Panc1 (cell line): ENCODE measurements around the gene NAGA. TPM values are rescaled to one million over a fixed set of nuclear protein-coding genes. Genes with fewer than 3 reads are reported as not detected.

Experiments
- ATAC-seq: fragments of 200-7000 bp; cut with Tn5 transposase; 2 replicates; pipeline ENCODE4 v1.9.1; 2020; ENCODE audit warnings: mild to moderate bottlenecking, moderate library complexity
- BruUV-seq: library from RNA; stranded (reverse); fragments of 400-500 nt; replicated peaks from 2 replicates; lab custom pipeline; 2021; lab: Mats Ljungman, UMichigan
- CTCF ChIA-PET: fragments of 300-600 bp; sonication (Branson Sonifier 250); formaldehyde crosslinking; loops from one replicate; lab custom pipeline; 2022; ENCODE audit warnings: antibody characterized with exemption; lab: Charles Lee
- POLR2A ChIA-PET: fragments of 300-600 bp; sonication (Branson Sonifier 250); formaldehyde crosslinking; loops from one replicate; lab custom pipeline; 2022; ENCODE audit warnings: antibody characterized with exemption; lab: Charles Lee
- DNase-seq: peaks from one replicate; pipeline ENCODE4 v3.0.0-alpha.2; 2010; ENCODE audit warnings: low read depth, low spot score
- H3K27ac ChIP-seq: 2 replicates; pipeline ENCODE4 v1.5.1; 2011; ENCODE audit warnings: mild to moderate bottlenecking, low read length, inconsistent platforms
- H3K27me3 ChIP-seq: fragments of 200-500 bp; sonication (Bioruptor generic); 2 replicates; pipeline ENCODE4 v1.6.0; 2014; ENCODE audit warnings: low read length, inconsistent platforms; ENCODE audit not compliant: control insufficient read depth, insufficient read depth
- H3K36me3 ChIP-seq: fragments of 200-500 bp; sonication (Bioruptor generic); 2 replicates; pipeline ENCODE4 v1.5.1; 2014; ENCODE audit warnings: inconsistent platforms, mild to moderate bottlenecking, low read length, moderate library complexity; ENCODE audit not compliant: control insufficient read depth, insufficient read depth
- H3K4me1 ChIP-seq: 2 replicates; pipeline ENCODE4 v1.5.1; 2011; ENCODE audit warnings: inconsistent platforms, mild to moderate bottlenecking, low read length, moderate library complexity; ENCODE audit not compliant: control insufficient read depth, insufficient read depth
- H3K4me3 ChIP-seq, 2 experiments: 2 replicates each; pipeline ENCODE4 v1.5.1; 2011 to 2012; ENCODE audit warnings: low read depth in 2 of 2, low read length in 2 of 2, mild to moderate bottlenecking in 2 of 2, inconsistent platforms in 1 of 2, moderate library complexity in 1 of 2
- H3K9me3 ChIP-seq: fragments of 200-500 bp; sonication (Bioruptor generic); 2 replicates; pipeline ENCODE4 v1.5.1; 2014; ENCODE audit warnings: low read depth, mild to moderate bottlenecking, inconsistent platforms, low read length, moderate library complexity; ENCODE audit not compliant: control insufficient read depth, insufficient read depth
- POLR2AphosphoS5 ChIP-seq: IDR thresholded peaks from 2 replicates; pipeline ENCODE4 v1.6.1; 2012; ENCODE audit warnings: mild to moderate bottlenecking, low read depth, low read length, moderate library complexity
- REST ChIP-seq, 2 experiments: IDR thresholded peaks; 2 replicates each; pipeline ENCODE4 v1.6.1; 2011 to 2012; ENCODE audit warnings: low read depth in 2 of 2, control low read depth in 1 of 2, low read length in 1 of 2, mild to moderate bottlenecking in 1 of 2, moderate library complexity in 1 of 2; ENCODE audit not compliant: insufficient read depth in 1 of 2
- SIN3A ChIP-seq: IDR thresholded peaks from 2 replicates; pipeline ENCODE4 v1.6.1; 2012; ENCODE audit warnings: low read depth, mild to moderate bottlenecking, low read length, moderate library complexity, borderline replicate concordance; ENCODE audit not compliant: insufficient read depth
- TCF7L2 ChIP-seq: IDR thresholded peaks from 2 replicates; pipeline ENCODE4 v1.6.1; 2011; ENCODE audit warnings: mild to moderate bottlenecking, low read depth, low read length, inconsistent platforms
- in situ Hi-C: cut with HindIII; loops from 2 replicates; pipeline ENCODE4 v1.10.0; 2016; ENCODE audit warnings: low sequenced_read_pairs, low pct_unique_long_range_greater_than_20kb
- intact Hi-C: fragments of 100-400 bp; cut with micrococcal nuclease; formaldehyde crosslinking; loops from one replicate; pipeline ENCODE4 v1.10.0; 2022; ENCODE audit not compliant: unreplicated experiment
- total RNA-seq: library from RNA; stranded (reverse); gene quantifications from one replicate; pipeline ENCODE4 v1.2.1, GENCODE V29; 2021; ENCODE audit not compliant: unreplicated experiment
- TF ChIP-seq, protein P1 (sequence below): fragments of 450-650 bp; IDR thresholded peaks from 2 replicates; pipeline ENCODE4 v1.5.1; 2017; ENCODE audit warnings: mild to moderate bottlenecking

The NAGA gene
- total RNA-seq, 1 experiment from 2014 or later = 24.2 TPM

GRCh38 chr22:42080287-42080686, 9.7 kb upstream of the NAGA start:
- H3K4me3 ChIP-seq = peak overlapping the region; percentile 62 to 82
- ChIA-PET CTCF (interaction anchor here (0.5 kb wide), 1 partner anchor 118 kb away, joined by 3 read pairs; no protein-coding TSS in a partner anchor), POLR2A (no interaction called here)
- no peaks in the 10 kb centered on the region for H3K9me3 ChIP-seq
- no peak for ATAC-seq
- in situ Hi-C loops = no loop called here
- no peaks in the 10 kb centered on the region; the same call in 1 of the 2 replicates for H3K36me3 ChIP-seq
- no peak for DNase-seq
- H3K27ac ChIP-seq = peak overlapping the region; percentile 91
- no peak for TF ChIP-seq TCF7L2
- no peak for TF ChIP-seq POLR2AphosphoS5
- TF ChIP-seq, protein P1, sequence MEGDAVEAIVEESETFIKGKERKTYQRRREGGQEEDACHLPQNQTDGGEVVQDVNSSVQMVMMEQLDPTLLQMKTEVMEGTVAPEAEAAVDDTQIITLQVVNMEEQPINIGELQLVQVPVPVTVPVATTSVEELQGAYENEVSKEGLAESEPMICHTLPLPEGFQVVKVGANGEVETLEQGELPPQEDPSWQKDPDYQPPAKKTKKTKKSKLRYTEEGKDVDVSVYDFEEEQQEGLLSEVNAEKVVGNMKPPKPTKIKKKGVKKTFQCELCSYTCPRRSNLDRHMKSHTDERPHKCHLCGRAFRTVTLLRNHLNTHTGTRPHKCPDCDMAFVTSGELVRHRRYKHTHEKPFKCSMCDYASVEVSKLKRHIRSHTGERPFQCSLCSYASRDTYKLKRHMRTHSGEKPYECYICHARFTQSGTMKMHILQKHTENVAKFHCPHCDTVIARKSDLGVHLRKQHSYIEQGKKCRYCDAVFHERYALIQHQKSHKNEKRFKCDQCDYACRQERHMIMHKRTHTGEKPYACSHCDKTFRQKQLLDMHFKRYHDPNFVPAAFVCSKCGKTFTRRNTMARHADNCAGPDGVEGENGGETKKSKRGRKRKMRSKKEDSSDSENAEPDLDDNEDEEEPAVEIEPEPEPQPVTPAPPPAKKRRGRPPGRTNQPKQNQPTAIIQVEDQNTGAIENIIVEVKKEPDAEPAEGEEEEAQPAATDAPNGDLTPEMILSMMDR = no peak
- no peak for TF ChIP-seq SIN3A
- TF ChIP-seq REST (IDR thresholded peaks at IDR 0.05; ENCODE audit: insufficient read depth in 1 of 2, low read depth in 2 of 2, low read length in 1 of 2) = no peak
- intact Hi-C loops = no loop called here
- H3K27me3 ChIP-seq = no peaks in the 10 kb centered on the region
- BruUV-seq = TSS peak; percentile 74
- H3K4me1 ChIP-seq = peaks cover 13% of the 10 kb centered on the region

- TF ChIP-seq SIN3A = 0 out of 2 replicates have a peak, but pooled peaks have one; percentile 1
- peak; percentile 59 for TF ChIP-seq POLR2AphosphoS5
- TF ChIP-seq TCF7L2 = no peak
- TF ChIP-seq REST (IDR thresholded peaks at IDR 0.05; ENCODE audit: insufficient read depth in 1 of 2, low read depth in 2 of 2, low read length in 1 of 2) = 0 out of 4 replicates have a peak, but pooled peaks of 1 of the 2 experiments have one; percentile 45
- TF ChIP-seq, protein P1 = no peak
- intact Hi-C loops (no loop called here), in situ Hi-C loops (no loop called here)
- CTCF ChIA-PET = interaction anchor here (0.5 kb wide), 1 partner anchor 139 kb away, joined by 4 read pairs; no protein-coding TSS in a partner anchor
- Histone ChIP-seq H3K4me1 (peaks cover 13% of the 10 kb centered on the region), H3K4me3 (peak within 1 kb of the TSS; percentile 62 to 82), H3K36me3 (no peaks in the 10 kb centered on the region; the same call in 1 of the 2 replicates), H3K9me3 (no peaks in the 10 kb centered on the region), H3K27me3 (no peaks in the 10 kb centered on the region), H3K27ac (peak within 1 kb of the TSS; percentile 91)
- no TSS peak for BruUV-seq
- POLR2A ChIA-PET = interaction anchor here (1.2 kb wide), 1 partner anchor 370 kb away, joined by 11 read pairs; no protein-coding TSS in a partner anchor
- peak; percentile 95 for ATAC-seq
- DNase-seq = peak; percentile 87
These were observed 9.0 kb upstream of the NAGA start, which contains the start of gene SMDT1 for GRCh38 chr22:42079319-42080251. SMDT1 (plus strand) TSS chr22:42079700; CDS start chr22:42079769, 69 bp downstream.
